HepG2 (cell line): ENCODE data around the gene CYLD. TPM values are rescaled to one million over a fixed set of nuclear protein-coding genes. Genes with fewer than 3 reads are reported as not detected.

Experiments used
- AFF4 ChIP-seq: sonication (generic); formaldehyde crosslinking; IDR thresholded peaks from 2 replicates; pipeline ENCODE4 v1.4.0; 2020; ENCODE audit warnings: missing genetic modification reagents
- ARNT2 ChIP-seq: sonication (generic); formaldehyde crosslinking; IDR thresholded peaks from 2 replicates; pipeline ENCODE4 v1.8.0; 2022; ENCODE audit warnings: mild to moderate bottlenecking, low read depth, missing genetic modification reagents, moderate library complexity
- CTCF ChIP-seq: sonication (generic); formaldehyde crosslinking; IDR thresholded peaks from 2 replicates; pipeline ENCODE4 v1.5.0; 2020; ENCODE audit warnings: mild to moderate bottlenecking, missing genetic modification reagents, moderate library complexity
- ETV5 ChIP-seq: IDR thresholded peaks from 2 replicates; pipeline ENCODE4 v1.6.1; 2018; ENCODE audit warnings: missing biosample characterization, missing genetic modification reagents, inconsistent platforms, borderline replicate concordance
- FOXK2 ChIP-seq: fragments of 450-650 bp; IDR thresholded peaks from 2 replicates; pipeline ENCODE4 v1.6.1; 2016
- KAT2B ChIP-seq: fragments of 150-350 bp; IDR thresholded peaks from 2 replicates; pipeline ENCODE4 v1.6.1; 2014; ENCODE audit warnings: low read depth, low read length, borderline replicate concordance
- MTF2 ChIP-seq: sonication (generic); formaldehyde crosslinking; IDR thresholded peaks from 2 replicates; pipeline ENCODE4 v1.5.0; 2020; ENCODE audit warnings: missing genetic modification reagents, borderline replicate concordance
- NFATC3 ChIP-seq: sonication (generic); formaldehyde crosslinking; IDR thresholded peaks from 2 replicates; pipeline ENCODE4 v1.5.1; 2020; ENCODE audit warnings: mild to moderate bottlenecking, missing genetic modification reagents
- SATB2 ChIP-seq: sonication (generic); formaldehyde crosslinking; IDR thresholded peaks from 2 replicates; pipeline ENCODE4 v1.5.0; 2020; ENCODE audit warnings: missing genetic modification reagents
- SCMH1 ChIP-seq: sonication (generic); formaldehyde crosslinking; IDR thresholded peaks from 2 replicates; pipeline ENCODE4 v1.9.0; 2021; ENCODE audit warnings: missing genetic modification reagents, mild to moderate bottlenecking, borderline replicate concordance
- SMC3 ChIP-seq: IDR thresholded peaks from 2 replicates; pipeline ENCODE4 v1.6.1; 2011; ENCODE audit warnings: low read length, improper control_type of control experiment
- SNAPC4 ChIP-seq: sonication (generic); formaldehyde crosslinking; IDR thresholded peaks from 2 replicates; pipeline ENCODE4 v1.4.0; 2020; ENCODE audit warnings: mild to moderate bottlenecking, missing genetic modification reagents
- SOX13 ChIP-seq, 3 experiments: fragments of 450-650 bp in 1 of 3; sonication (generic) in 1 of 3; formaldehyde crosslinking in 1 of 3; IDR thresholded peaks in 2 of 3; conservative IDR thresholded peaks in 1 of 3; 2 replicates each; pipeline versions ENCODE4 v1.5.0 to v1.6.1; 2016 to 2020; ENCODE audit warnings: antibody characterized with exemption in 1 of 3, mild to moderate bottlenecking in 1 of 3, missing compliant biosample characterization in 1 of 3, missing genetic modification reagents in 1 of 3, moderate library complexity in 1 of 3
- SP2 ChIP-seq: sonication (generic); formaldehyde crosslinking; IDR thresholded peaks from 2 replicates; pipeline ENCODE4 v1.5.1; 2020; ENCODE audit warnings: mild to moderate bottlenecking, missing genetic modification reagents
- ZNF12 ChIP-seq: sonication (generic); formaldehyde crosslinking; IDR thresholded peaks from 2 replicates; pipeline ENCODE4 v1.5.0; 2020; ENCODE audit warnings: missing genetic modification reagents
- ZNF644 ChIP-seq: IDR thresholded peaks from 2 replicates; pipeline ENCODE4 v1.6.1; 2016; ENCODE audit warnings: low read depth
- polyA plus RNA-seq, 8 experiments: library from polyadenylated mRNA; depleted of rRNA in 3 of 8; stranded (reverse) in 7 of 8; unstranded in 1 of 8; fragments of >200 nt; fragmentation: Illumina TruSeq in 4 of 8; extraction: Trizol in 4 of 8; gene quantifications; 2 replicates each; pipeline versions ENCODE4 v1.2.1 to v1.2.3, GENCODE V29; 2011 to 2016; ENCODE audit warnings: low read depth in 4 of 8, missing spikeins in 1 of 8, mixed read lengths in 1 of 8; ENCODE audit not compliant: insufficient read depth in 1 of 8
- total RNA-seq, 5 experiments: library from RNA; depleted of rRNA; stranded (reverse); fragments of >200 nt; fragmentation: Illumina TruSeq; extraction: Trizol; gene quantifications; 2 replicates each; pipeline ENCODE4 v1.2.3, GENCODE V29; 2016; ENCODE audit warnings: low read depth in 1 of 5
- TF ChIP-seq, protein P1 (sequence below): sonication (generic); formaldehyde crosslinking; IDR thresholded peaks from 2 replicates; pipeline ENCODE4 v1.5.0; 2020; ENCODE audit warnings: mild to moderate bottlenecking, missing genetic modification reagents

The CYLD gene
- total and polyA plus RNA-seq, 2 of the 13 experiments (the other 11 are each of a cell fraction or from before 2014, with no cell fraction given) = 6.1 to 11.4 TPM

DNA sequence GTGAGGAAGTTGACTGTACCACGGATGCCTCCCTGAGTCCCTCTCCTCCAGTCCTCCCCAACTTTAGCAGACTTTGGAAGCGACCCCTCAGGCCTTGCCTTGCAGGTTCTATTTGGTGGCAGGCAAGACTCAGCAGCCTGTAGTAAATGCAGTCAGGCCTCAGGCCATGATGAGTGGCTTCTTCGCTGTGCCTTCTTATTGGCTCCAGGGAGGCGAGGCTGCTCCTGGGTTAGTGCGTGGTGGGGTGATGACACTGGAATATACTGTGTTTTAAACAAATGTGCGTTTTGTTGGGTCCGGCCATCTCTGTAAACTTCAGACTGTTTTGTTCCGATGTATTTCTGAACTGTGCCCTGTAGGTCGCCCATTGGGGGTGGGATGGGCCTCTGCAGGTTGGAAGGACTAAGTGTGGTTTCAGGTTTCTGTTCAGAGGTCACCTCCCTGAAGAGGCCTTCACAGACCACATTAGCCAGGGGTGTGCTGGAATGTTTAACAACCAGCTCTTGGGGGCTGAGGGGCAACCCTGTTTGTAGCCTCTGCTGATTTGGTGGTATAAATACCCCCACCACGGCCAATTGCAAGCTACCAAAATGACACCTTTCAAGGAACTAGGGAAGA, 62.5 kb downstream of the CYLD start (continued):
- TF ChIP-seq ARNT2 (CRISPR knock-in tag) = no peak
- TF ChIP-seq NFATC3 (CRISPR knock-in tag) = no peak
- TF ChIP-seq SCMH1 (CRISPR knock-in tag) = no peak
- TF ChIP-seq AFF4 (CRISPR knock-in tag) = no peak
- TF ChIP-seq, protein P1, sequence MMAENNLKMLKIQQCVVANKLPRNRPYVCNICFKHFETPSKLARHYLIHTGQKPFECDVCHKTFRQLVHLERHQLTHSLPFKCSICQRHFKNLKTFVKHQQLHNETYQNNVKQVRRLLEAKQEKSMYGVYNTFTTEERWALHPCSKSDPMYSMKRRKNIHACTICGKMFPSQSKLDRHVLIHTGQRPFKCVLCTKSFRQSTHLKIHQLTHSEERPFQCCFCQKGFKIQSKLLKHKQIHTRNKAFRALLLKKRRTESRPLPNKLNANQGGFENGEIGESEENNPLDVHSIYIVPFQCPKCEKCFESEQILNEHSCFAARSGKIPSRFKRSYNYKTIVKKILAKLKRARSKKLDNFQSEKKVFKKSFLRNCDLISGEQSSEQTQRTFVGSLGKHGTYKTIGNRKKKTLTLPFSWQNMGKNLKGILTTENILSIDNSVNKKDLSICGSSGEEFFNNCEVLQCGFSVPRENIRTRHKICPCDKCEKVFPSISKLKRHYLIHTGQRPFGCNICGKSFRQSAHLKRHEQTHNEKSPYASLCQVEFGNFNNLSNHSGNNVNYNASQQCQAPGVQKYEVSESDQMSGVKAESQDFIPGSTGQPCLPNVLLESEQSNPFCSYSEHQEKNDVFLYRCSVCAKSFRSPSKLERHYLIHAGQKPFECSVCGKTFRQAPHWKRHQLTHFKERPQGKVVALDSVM = no peak
- no peak for TF ChIP-seq SNAPC4 (CRISPR knock-in tag)
- TF ChIP-seq ZNF644 = peak; percentile 79
- TF ChIP-seq FOXK2 = no peak
- no peak for TF ChIP-seq SMC3
- TF ChIP-seq MTF2 (CRISPR knock-in tag) = no peak
- peak; percentile 25; the same call in 1 of the 2 replicates for TF ChIP-seq CTCF (CRISPR knock-in tag)
- TF ChIP-seq ETV5 (CRISPR knock-in tag) = no peak; the same call in 1 of the 2 replicates
- TF ChIP-seq SP2 (CRISPR knock-in tag) = no peak
- no peak for TF ChIP-seq KAT2B
- TF ChIP-seq SATB2 = no peak
- TF ChIP-seq SOX13 (IDR thresholded peaks at IDR 0.05) = no peak
- TF ChIP-seq SOX13 (CRISPR knock-in tag; conservative IDR thresholded peaks at IDR 0.05 in 1 of 2, IDR thresholded peaks at IDR 0.05 in 1 of 2) = peak in 1 of 2 experiments; percentile 71; a peak in 2 of 4 replicates
- no peak for TF ChIP-seq ZNF12 (CRISPR knock-in tag)
